ENCODE results near the gene SYNM. TPM values are rescaled to one million over a fixed set of nuclear protein-coding genes. Genes with fewer than 3 reads are reported as not detected.

SYNM gene
- total RNA-seq, 8 experiments from 2014 or later: 5.5 to 92.8 (median 24.7) TPM

DNA sequence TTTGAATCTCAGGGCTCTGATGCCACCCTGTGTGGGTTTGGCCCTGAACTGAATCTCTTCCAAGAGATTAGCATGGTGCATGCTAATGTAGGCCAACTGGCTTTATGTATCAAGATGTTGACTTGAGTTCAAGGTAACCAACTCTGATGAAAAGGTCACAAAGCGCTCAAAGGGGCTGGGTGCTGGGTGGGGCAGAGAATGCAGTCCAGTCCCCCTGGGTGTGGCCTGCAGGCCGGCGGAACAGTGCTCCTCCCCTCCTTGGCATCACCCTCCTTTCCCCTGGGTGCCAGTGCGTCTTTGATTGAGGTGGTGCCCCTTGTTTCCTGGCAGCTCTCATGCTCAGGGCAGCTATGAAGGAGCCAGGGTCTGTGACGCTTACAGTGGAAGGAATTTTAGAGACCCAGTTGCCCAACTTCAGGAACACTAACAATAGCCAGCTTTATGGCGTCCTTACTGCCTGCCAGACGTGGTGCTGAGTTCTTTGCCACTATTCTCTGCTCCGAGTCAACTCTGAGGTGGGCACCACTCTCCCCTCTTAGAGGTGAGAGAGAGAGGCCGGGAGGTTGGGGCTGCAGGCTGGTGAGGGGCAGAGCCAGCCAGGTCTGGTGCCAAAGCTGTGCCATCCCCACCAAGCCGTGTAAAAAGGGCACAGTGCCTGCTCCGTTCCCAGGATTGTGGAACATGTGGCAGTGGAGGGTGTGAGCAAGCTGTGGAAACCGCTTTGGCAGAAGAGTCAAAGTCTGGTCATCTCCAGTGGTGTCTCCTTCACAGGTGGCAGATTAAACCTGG is 9.8 kb downstream of the SYNM start:
- Histone ChIP-seq H3K27ac (no peak overlapping the region), H3K4me1 (replicated peaks in 1 of 2) (peaks cover 2 to 7% of the 10 kb centered on the region in 2 donors), H3K4me3 (no peak overlapping the region)
- WGBS, 10 experiments: 0 to 93% (median 49%) methylated on average over 1 to 3 of the region's 12 CpGs; no CpG with 5 or more reads in 2 of the 10 experiments
- peak in 3 of 8 experiments; percentile 26 to 66 (median 60) for ATAC-seq (replicated peaks in 6 of 8)
- in situ Hi-C loops (cut with MboI; ENCODE audit: low pct_unique_long_range_greater_than_20kb in 2 of 9, low sequenced_read_pairs in 9 of 9, unreplicated experiment in 9 of 9): loop anchor here in 1 of 9 experiments (25.0 kb wide), 1 partner anchor 598 kb away; no protein-coding TSS in a partner anchor

GRCh38 chr15:99115300-99116215 is 10.7 kb downstream of the SYNM start:
- WGBS, 10 experiments: 43 to 100% (median 84%) methylated on average over 1 to 7 of the region's 11 CpGs
- in situ Hi-C loops (cut with MboI; ENCODE audit: low pct_unique_long_range_greater_than_20kb in 2 of 9, low sequenced_read_pairs in 9 of 9, unreplicated experiment in 9 of 9): loop anchor here in 1 of 9 experiments (25.0 kb wide), 1 partner anchor 597 kb away; no protein-coding TSS in a partner anchor
- Histone ChIP-seq H3K4me3 (no peak overlapping the region), H3K27ac (no peak overlapping the region), H3K4me1 (replicated peaks in 1 of 2) (peaks cover 2% of the 10 kb centered on the region in 2 donors)
- no peak for ATAC-seq (replicated peaks in 6 of 8)

DNA sequence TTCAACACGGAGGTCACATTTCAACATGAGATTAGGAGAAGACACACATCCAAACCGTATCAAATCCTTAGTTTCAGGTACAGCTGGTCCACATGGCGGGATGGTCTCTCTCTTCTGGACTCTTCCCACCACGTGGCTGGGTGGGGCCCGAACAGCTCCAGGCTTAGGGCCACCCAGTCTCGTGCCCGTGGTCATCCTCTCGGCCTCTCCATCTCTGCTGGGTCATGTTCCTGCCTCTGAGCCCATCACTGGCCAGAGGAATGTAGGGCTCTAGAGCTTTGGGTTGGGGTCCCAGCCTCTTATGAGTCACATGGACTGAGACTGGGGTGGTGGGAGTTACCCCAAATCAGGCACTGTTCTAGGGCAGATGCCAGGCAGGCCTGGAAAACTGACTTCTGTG is 12.2 kb downstream of the SYNM start:
- no peak overlapping the region for H3K27ac ChIP-seq
- WGBS, 10 experiments: 96 to 100% methylated on average over 2 to 7 of the region's 8 CpGs; no CpG with 5 or more reads in 8 of the 10 experiments
- no peak for ATAC-seq (replicated peaks in 6 of 8)
- peaks cover 0 to 2% of the 10 kb centered on the region in 2 donors for H3K4me1 ChIP-seq (replicated peaks in 1 of 2)
- in situ Hi-C loops (cut with MboI; ENCODE audit: low pct_unique_long_range_greater_than_20kb in 2 of 9, low sequenced_read_pairs in 9 of 9, unreplicated experiment in 9 of 9): loop anchor here in 1 of 9 experiments (25.0 kb wide), 1 partner anchor 595 kb away; no protein-coding TSS in a partner anchor
- H3K4me3 ChIP-seq: no peak overlapping the region

DNA sequence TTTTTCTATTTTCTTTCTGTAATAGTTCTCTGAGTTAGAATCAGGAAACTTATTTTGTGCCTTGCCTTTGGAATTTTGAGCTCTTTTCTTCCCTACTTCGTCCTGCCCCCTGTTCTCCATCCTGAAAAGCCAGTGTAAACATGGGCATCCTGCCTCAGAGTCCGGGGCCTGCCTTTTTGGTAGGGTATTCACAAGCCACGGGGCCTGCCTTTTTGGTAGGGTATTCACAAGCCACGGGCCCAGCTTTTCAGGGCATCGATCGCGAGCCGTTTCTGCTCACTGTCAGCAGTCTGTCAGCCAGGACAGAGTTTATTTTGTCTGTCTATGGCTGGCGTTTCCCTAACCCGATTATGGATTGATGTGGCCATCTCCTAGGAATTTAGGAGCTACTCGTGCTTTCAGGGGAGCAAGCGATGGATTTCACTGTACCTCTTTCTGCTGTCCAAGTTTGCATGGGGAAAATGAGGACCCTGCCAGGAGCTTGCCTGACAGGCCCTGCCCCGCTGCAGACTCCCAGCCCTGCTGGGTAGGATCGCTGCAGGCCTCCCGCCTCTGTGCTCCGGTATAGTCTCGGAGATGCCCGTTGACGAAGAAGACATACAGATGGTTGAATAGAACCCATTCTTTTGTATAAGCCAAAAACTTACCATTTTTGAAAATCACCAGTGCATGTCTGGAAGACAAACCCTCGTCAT is 12.8 kb downstream of the SYNM start:
- ATAC-seq (replicated peaks in 6 of 8): no peak
- no peak overlapping the region for H3K27ac ChIP-seq
- no peak overlapping the region for H3K4me3 ChIP-seq
- 80 to 100% (median 91%) methylated on average over 1 to 17 of the region's 20 CpGs for WGBS, 10 experiments
- in situ Hi-C loops (cut with MboI; ENCODE audit: low pct_unique_long_range_greater_than_20kb in 2 of 9, low sequenced_read_pairs in 9 of 9, unreplicated experiment in 9 of 9): loop anchor here in 1 of 9 experiments (25.0 kb wide), 1 partner anchor 595 kb away; no protein-coding TSS in a partner anchor
- peaks cover 0 to 2% of the 10 kb centered on the region in 2 donors for H3K4me1 ChIP-seq (replicated peaks in 1 of 2)

DNA sequence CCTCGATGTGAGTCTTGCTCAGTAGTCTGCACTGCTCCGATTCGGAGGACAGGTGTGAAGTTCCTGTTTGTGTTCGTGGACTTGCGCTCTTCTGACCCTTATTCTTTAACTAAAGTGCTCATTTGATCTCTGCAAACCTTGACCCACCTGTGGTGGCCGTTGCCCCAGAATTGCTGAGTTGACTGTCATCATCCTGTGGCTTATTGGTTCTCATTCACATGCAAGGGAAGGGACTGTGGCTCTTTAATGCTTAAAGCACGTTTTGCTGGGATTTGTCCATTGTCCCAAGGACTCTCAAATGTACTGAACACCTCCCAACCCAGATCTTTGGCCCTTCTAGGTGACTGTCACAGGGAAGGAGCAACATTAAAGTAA is 13.4 kb downstream of the SYNM start:
- WGBS, 10 experiments: 65 to 100% (median 84%) methylated on average over 1 to 7 of the region's 7 CpGs
- ATAC-seq (replicated peaks in 6 of 8): no peak
- Histone ChIP-seq H3K4me1 (replicated peaks in 1 of 2) (peaks cover 1 to 3% of the 10 kb centered on the region in 2 donors), H3K4me3 (no peak overlapping the region), H3K27ac (no peak overlapping the region)
- in situ Hi-C loops (cut with MboI; ENCODE audit: low pct_unique_long_range_greater_than_20kb in 2 of 9, low sequenced_read_pairs in 9 of 9, unreplicated experiment in 9 of 9): loop anchor here in 1 of 9 experiments (25.0 kb wide), 1 partner anchor 594 kb away; no protein-coding TSS in a partner anchor

- peak in 1 of 8 experiments; percentile 3 for ATAC-seq (replicated peaks in 6 of 8)
- in situ Hi-C loops (cut with MboI; ENCODE audit: low pct_unique_long_range_greater_than_20kb in 2 of 9, low sequenced_read_pairs in 9 of 9, unreplicated experiment in 9 of 9): loop anchor here in 1 of 9 experiments (25.0 kb wide), 1 partner anchor 593 kb away; no protein-coding TSS in a partner anchor
- 49 to 100% (median 71%) methylated on average over 1 to 10 of the region's 22 CpGs; no CpG with 5 or more reads in 4 of the 10 experiments for WGBS, 10 experiments
- Histone ChIP-seq H3K4me3 (no peak overlapping the region), H3K4me1 (replicated peaks in 1 of 2) (peaks cover 7 to 11% of the 10 kb centered on the region in 2 donors), H3K27ac (no peak overlapping the region)
These were observed 14.1 kb downstream of the SYNM start for GRCh38 chr15:99118801-99119546.

DNA sequence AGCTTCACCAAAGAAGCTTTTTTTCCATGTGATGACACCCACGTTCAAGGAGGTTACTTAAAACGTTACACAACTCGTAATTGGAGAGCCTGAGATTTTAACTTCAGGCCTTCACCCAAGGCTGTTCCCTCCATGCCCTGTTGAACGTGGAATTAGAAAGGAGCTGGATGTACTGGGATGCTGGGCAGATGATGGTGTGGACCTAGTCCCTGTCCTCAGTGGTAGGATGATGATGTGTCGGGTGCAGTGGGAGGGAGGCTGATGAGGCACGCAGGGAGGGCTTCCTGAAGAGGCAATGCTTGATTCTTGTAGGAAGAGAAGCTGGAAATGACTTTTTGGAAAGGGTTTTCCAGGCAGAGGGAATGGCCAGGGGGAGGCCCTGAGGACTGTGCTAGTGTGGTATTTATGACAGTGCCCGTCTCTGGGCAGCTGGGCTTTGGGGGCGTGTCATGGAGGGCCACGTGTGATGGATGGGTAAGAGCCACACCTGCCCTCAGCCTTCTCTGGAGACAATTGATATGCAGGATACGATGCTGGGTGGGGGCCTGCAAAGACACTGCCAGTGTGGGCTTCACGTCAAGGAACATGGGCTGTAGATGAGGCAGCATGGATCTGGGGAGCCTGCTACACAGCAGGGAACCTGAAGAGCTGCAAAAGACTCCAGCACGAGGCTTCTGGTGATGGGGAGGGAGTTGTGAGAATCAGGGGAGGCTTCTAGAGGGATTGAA is 15.3 kb downstream of the SYNM start:
- ATAC-seq (replicated peaks in 6 of 8): no peak
- peaks cover 12 to 15% of the 10 kb centered on the region in 2 donors for H3K4me1 ChIP-seq (replicated peaks in 1 of 2)
- 0 to 86% (median 69%) methylated on average over 1 to 11 of the region's 12 CpGs; no CpG with 5 or more reads in 1 of the 10 experiments for WGBS, 10 experiments
- H3K4me3 ChIP-seq: no peak overlapping the region
- in situ Hi-C loops (cut with MboI; ENCODE audit: low pct_unique_long_range_greater_than_20kb in 2 of 9, low sequenced_read_pairs in 9 of 9, unreplicated experiment in 9 of 9): loop anchor here in 1 of 9 experiments (25.0 kb wide), 1 partner anchor 592 kb away; no protein-coding TSS in a partner anchor
- no peak overlapping the region for H3K27ac ChIP-seq

- Histone ChIP-seq H3K4me1 (replicated peaks in 1 of 2) (peaks cover 15 to 19% of the 10 kb centered on the region in 2 donors), H3K27ac (no peak overlapping the region), H3K4me3 (no peak overlapping the region)
- 25 to 100% (median 73%) methylated on average over 1 to 3 of the region's 10 CpGs; no CpG with 5 or more reads in 3 of the 10 experiments for WGBS, 10 experiments
- in situ Hi-C loops (cut with MboI; ENCODE audit: low pct_unique_long_range_greater_than_20kb in 2 of 9, low sequenced_read_pairs in 9 of 9, unreplicated experiment in 9 of 9): loop anchor here in 1 of 9 experiments (25.0 kb wide), 1 partner anchor 591 kb away; no protein-coding TSS in a partner anchor
- ATAC-seq (replicated peaks in 6 of 8): no peak
These were observed 16.3 kb downstream of the SYNM start for GRCh38 chr15:99121207-99121606.

DNA sequence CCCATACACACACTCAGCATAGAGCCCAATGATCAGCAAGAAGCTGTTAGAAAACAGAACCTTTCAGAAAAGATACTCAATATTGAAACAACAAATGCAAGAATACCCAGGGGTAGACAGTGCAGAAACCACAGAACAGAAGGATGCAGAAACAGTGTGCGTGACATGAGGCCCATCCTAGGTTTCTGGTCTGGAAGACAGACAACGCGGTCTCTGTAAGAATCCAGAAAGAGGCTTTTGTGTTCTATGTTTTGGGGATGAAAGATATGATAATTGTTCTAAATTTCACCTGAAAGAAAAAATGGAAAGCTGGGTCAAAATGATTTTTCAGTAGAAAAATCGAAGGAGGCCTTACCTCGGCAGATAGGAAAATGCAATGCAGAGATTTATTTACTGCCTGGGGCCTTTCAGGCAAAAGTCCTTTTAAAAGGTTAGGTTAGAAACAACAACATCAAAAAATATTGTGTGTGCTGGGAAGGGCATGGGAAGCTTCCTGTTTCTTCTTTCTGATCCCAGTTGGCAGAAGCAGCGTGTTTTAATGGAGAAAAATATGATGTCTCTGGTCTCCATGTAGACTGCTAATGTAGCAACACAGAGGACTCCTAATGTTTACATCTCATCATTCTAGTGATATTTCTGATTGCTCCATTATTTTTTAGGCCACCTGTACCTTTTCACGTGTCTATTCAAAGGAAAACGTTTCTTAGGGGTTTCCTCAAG is 17.0 kb downstream of the SYNM start:
- Histone ChIP-seq H3K4me3 (no peak overlapping the region), H3K4me1 (replicated peaks in 1 of 2) (peaks cover 15 to 22% of the 10 kb centered on the region in 2 donors), H3K27ac (no peak overlapping the region)
- ATAC-seq (replicated peaks in 6 of 8): no peak
- in situ Hi-C loops (cut with MboI; ENCODE audit: low pct_unique_long_range_greater_than_20kb in 2 of 9, low sequenced_read_pairs in 9 of 9, unreplicated experiment in 9 of 9): loop anchor here in 1 of 9 experiments (25.0 kb wide), 1 partner anchor 590 kb away; no protein-coding TSS in a partner anchor
- 75 to 100% (median 87%) methylated on average over 2 to 8 of the region's 8 CpGs for WGBS, 10 experiments

DNA sequence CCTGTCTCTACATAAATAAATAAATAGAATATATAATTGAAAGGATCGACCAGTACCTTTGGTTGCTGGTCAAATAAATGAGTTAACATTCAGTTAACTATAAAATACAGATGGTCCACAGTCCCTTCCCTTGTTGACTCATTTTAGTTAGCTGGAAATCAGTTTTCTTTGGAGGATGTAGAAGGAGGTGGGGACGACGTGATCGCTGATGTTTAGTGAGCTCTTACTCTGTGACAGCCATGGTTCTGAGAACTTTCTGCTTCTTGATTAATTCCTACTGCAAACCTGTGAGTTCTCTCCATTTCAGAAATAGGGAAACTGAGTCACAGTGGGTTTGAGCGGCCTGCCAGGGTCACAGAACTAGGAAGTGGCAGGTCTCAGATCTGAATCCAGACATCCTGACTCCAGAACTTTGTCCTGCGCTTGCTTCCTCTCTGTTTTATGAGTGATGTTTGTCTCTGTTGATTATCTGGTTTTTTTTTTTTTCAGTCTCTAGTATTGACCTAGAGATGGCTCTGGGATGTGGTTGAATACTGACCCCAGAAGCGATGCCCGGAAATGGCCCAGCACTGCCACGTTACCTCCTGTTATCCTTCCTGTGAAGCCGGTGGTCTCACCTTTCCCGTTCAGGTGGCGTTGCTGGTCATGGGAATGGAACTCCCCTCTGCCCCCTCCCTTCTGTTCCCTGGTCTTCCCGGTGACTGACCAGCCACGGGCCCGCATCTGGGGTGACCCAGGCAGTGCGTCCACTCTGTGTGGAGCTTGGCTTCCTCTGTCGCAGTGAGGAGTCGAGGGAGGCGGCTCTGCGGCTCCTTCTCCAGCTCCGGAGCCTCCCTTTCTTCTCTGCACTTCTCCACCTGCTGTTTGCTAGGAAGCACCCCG is 18.2 kb downstream of the SYNM start:
- Histone ChIP-seq H3K27ac (peak overlapping the region in 1 of 2 donors; percentile 63), H3K4me3 (no peak overlapping the region), H3K4me1 (replicated peaks in 1 of 2) (peaks cover 15 to 22% of the 10 kb centered on the region in 2 donors)
- in situ Hi-C loops (cut with MboI; ENCODE audit: low pct_unique_long_range_greater_than_20kb in 2 of 9, low sequenced_read_pairs in 9 of 9, unreplicated experiment in 9 of 9): loop anchor here in 1 of 9 experiments (25.0 kb wide), 1 partner anchor 589 kb away; no protein-coding TSS in a partner anchor
- ATAC-seq (replicated peaks in 6 of 8): no peak
- WGBS, 10 experiments: 46 to 100% (median 91%) methylated on average over 1 to 10 of the region's 22 CpGs; no CpG with 5 or more reads in 1 of the 10 experiments
